NCI-H524 treated with DMSO at 0.1 percent for 48 hours (cell line): ENCODE results near the gene KLK14.

Source experiments
- DNase-seq: peaks from one replicate; lab custom pipeline; 2025; lab: John Stamatoyannopoulos, UW

KLK14 gene

DNA sequence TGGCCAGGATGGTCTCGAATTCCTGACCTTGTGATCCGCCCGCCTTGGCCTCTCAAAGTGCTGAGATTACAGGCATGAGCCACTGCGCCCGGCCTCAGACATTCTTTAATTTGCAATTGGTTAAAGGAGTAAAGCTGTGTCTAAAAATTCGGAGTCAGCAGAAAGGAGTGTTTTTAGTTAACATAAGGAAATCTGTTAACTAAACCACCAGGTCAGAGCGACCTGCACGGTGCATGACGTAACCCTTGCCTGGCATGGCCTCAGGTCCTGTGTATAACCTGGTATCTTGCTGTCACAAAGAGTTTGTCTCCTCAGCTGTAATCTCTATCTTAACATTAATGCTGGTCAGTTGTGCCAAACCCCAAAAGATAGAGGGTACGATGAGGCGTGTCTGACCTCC lies 38.4 kb downstream of the KLK14 start:
- no peak for DNase-seq

DNA sequence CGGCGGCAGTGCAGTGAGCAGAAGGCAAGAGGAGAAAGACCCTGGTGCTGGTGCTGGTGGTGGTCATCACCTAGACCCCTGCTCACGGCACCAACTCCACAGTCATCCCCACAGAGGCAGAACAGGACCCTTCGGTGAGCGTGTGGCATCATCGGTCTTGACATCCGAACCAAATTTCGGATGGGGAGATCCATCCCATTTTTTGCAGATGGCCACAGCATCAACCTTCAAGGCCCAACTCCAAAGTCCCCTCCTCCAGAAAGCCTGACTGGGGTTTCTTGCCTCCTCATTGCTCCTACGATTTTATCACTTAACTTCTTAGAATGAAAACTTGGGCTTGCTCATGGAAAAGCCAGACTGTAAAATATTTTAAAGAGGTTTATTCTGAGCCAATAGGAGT lies 39.2 kb downstream of the KLK14 start:
- DNase-seq: no peak

DNA sequence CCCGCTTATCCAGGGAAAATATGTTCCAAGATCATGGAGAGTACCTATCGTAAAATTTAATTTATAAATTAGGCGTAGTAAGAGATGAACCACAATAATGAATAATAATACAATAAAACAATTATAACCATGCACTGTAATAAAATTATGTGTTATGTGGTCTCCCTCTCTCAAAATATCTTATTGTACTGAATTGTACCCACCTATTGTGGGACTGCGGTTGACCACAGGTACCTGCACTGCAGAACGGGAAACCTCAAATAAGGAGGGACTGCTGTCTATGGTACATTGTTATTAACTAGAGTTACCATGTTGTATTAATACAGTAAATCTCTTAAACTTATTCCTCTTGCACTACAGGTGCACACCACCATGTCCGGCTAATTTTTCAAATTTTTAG lies 42.5 kb downstream of the KLK14 start:
- DNase-seq: no peak

DNA sequence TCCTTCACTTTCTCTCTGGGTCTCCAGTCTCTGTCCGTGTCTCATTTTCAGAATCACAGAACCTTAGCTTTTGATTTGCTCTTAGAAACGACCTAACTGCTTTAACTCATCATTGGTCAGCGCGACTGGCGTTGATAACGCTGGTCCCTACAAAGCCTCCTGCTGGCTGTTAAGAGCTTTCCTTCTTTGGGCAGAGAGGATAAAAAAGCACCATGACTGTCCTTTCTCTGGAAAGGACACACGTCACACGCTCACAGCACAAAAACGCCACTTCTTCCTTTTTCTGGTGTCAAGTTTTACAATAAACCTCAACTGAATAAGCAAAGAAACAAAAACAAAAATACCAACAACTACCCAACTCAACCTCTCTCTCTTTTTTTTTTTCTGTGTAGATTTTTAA lies 46.2 kb downstream of the KLK14 start:
- no peak for DNase-seq

DNA sequence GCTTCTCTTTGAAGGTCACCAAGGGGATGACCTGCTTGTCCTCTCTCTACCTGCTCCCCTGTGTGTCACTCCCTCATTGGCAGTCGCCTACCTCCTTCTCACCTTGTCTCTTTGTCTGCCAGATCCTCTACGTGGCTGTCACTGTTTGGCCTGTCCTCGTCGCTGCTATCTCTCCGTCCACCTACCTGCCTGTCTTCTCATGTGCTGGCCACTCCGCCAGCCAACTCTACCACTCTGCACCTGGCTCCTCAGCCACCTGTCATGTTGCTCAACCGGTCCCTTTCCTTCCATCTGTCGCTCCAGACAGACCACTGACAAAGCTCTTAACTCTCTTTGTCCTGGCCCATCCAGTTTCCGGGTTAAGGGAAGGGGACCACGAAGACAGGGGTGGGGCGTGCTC lies 48.0 kb downstream of the KLK14 start, which contains the start of gene KLK12:
TSS of gene KLK12 (minus strand) at position 299 of the 400 bp plus-strand sequence. CDS start 381 bp downstream, outside the sequence.
- no peak for DNase-seq

DNA sequence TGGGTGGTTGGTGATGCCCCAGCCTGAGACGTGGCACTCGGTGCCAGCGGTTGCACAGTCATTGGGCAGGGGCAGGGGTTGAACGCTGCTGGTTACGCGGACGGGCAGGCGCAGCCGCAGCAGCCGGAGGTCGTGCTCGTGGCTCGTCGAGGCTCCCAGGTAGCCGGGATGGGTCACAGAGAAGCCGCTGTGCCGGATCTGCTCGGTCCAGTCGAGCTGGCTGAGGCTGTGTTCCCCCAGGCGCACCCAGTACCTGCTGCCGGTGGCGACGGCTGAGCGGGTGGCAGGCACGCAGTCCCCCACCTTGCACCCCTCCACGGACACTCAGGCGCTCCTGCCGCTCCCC lies 50.8 kb downstream of the KLK14 start:
- no peak for DNase-seq

DNA sequence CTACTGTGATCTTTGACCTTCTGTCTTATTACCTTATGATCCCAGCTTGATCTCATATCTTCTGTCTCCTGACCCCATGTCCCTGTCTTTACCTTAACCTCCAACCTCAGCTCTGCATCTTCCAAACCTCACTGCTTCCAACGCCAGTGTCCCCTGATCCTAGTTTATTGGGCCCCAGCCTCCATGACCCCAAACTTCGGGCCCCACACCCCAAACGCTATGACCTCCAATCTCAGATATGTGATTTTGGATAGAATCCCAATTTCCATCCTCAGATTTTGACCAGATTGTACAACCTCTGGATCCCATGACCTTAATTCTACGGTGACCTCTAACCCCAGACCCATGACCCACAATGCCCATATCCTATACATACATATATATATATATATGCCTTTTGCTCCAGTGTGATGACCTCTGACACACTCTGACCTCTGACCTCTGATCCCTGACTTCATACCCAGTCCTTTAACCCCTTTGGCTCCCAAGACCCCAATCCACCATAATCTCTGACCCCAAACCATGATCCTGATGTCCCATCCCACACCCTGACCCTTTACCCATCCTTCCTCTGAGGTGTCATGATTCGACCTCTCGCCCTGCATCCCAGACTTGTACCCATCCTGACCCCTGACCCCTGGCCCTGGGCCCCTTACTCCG lies 51.3 kb downstream of the KLK14 start:
- no peak for DNase-seq

DNA sequence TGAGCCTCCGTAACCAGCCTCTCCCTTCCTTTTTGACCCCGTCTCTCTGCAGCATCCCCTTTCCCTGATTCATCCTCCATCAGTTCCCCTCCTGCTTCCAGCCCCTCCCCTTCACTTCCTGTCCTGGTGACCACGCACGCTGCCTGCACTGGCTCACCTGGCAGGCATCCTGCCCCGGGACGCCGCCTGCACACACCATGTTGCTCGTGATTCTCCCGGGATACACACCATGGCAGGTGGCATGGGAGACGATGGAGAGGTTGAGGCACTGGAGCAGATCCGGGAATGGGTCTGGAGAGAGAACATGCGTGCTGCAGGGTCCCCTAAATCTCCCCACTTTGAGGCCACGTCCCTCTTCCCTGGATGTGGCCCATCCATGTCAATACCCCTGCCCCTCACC lies 52.1 kb downstream of the KLK14 start:
- no peak for DNase-seq

DNA sequence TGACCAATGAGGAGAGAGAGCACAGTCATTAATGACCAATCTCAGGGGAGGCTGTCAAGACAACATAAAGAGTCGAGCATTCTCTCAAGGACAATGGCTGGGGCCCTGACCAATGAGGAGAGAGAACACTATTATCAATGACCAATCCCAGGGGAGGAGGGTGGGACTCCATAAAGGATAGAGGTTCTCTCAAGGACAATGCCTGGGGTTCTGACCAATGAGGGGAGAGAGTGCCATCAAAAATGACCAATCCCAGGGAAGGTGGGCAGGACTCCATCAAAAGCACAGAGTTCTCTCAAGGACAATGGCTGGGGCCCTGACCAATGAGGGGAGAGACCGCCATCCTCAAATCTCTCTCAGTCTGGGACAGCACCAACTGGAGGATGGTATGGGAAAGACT lies 53.0 kb downstream of the KLK14 start:
- no peak for DNase-seq
